H1 (cell line): ENCODE measurements around the gene ENTR1. TPM values are rescaled to one million over a fixed set of nuclear protein-coding genes. Genes with fewer than 3 reads are reported as not detected.

Source experiments
- CHD7 ChIP-seq: fragments of 300-600 bp; sonication (generic); IDR thresholded peaks from 2 replicates; pipeline ENCODE4 v1.7.1; 2012; ENCODE audit warnings: low read length, moderate library complexity, mild to moderate bottlenecking, inconsistent platforms; ENCODE audit not compliant: insufficient replicate concordance
- NANOG ChIP-seq: IDR thresholded peaks from 2 replicates; pipeline ENCODE4 v1.6.1; 2011; ENCODE audit warnings: low read length, low read depth, mild to moderate bottlenecking, inconsistent platforms; ENCODE audit not compliant: insufficient read depth, poor library complexity, severe bottlenecking
- polyA plus RNA-seq, 7 experiments: library from polyadenylated mRNA; depleted of rRNA in 3 of 7; stranded (reverse) in 5 of 7; unstranded in 2 of 7; fragments of >200 nt in 5 of 7; fragments of 200-250 nt in 2 of 7; gene quantifications; 1 replicate in 5 of 7; 2 replicates in 1 of 7; 4 replicates in 1 of 7; pipeline versions ENCODE4 v1.2.1 to v1.2.3, GENCODE V29; 2011 to 2013; ENCODE audit warnings: missing spikeins in 2 of 7, mixed read lengths in 2 of 7
- total RNA-seq: library from RNA; stranded (reverse); fragmentation: NEBNext Ultra II Directional; extraction: Animal tissue kit (Norgen Biotek cat#: 25700); gene quantifications from 2 replicates; pipeline ENCODE4 v1.2.1, GENCODE V29; 2021

The ENTR1 gene
- total and polyA plus RNA-seq, 2 of the 8 experiments (the other 6 are each of a cell fraction or from before 2014, with no cell fraction given): 65.2 to 102 TPM

DNA sequence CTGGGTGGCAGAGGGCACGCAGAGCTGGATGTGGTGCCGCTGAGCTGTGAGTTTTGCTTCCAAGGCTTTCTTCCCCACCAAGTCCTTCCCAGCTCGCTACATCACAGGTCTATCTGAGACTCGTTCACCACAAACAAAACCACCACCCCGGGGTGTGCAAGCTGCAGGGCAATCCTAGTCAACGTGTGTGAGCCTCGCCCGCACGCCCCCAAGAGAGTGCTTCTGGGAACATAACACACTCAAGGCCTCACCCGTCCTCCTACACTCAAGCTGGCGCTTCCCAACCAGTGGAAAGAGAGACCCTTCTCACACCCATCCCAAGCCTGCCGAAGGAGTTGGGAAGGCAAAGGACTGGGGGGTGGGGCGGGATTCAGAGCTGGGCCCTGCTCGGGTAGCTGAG lies 21.0 kb downstream of the ENTR1 start (continued):
- TF ChIP-seq CHD7: no peak
- no peak for TF ChIP-seq NANOG
